Activated naive CD8-positive, alpha-beta T cell (primary cell): Measurements from ENCODE around the gene PCDHA5.
"Not testable (repeated sequence)": the region's sequence is repeated elsewhere in the genome, so short reads cannot be mapped to it uniquely, and the experiment has no call there.

Source experiments
- H3K27ac Mint-ChIP-seq: one replicate; pipeline ENCODE4 v1.8.0; 2021; ENCODE audit warnings: mixed read lengths
- H3K27me3 Mint-ChIP-seq: one replicate; pipeline ENCODE4 v1.8.0; 2021; ENCODE audit warnings: mixed read lengths
- H3K36me3 Mint-ChIP-seq: one replicate; pipeline ENCODE4 v1.8.0; 2021; ENCODE audit warnings: mixed read lengths
- H3K4me1 Mint-ChIP-seq: one replicate; pipeline ENCODE4 v1.8.0; 2021; ENCODE audit warnings: low read depth, mixed read lengths
- H3K4me3 Mint-ChIP-seq: one replicate; pipeline ENCODE4 v1.8.0; 2021; ENCODE audit warnings: mild to moderate bottlenecking, mixed read lengths
- H3K9me3 Mint-ChIP-seq: one replicate; pipeline ENCODE4 v1.8.0; 2021; ENCODE audit warnings: low read depth, mixed read lengths

PCDHA5 gene

DNA sequence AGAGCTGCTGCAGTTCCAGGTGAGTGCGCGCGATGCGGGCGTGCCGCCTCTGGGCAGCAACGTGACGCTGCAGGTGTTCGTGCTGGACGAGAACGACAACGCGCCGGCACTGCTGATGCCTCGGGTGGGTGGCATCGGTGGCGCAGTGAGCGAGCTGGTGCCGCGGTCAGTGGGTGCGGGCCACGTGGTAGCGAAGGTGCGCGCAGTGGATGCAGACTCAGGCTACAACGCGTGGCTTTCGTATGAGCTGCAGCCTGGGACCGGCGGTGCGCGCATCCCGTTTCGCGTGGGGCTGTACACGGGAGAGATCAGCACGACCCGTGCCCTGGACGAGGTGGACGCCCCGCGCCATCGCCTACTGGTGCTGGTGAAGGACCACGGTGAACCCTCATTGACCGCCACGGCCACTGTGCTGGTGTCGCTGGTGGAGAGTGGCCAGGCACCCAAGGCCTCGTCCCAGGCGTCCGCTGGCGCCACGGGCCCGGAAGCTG lies 18.6 kb upstream of the PCDHA5 start:
- H3K4me1 Mint-ChIP-seq: no peaks in the 10 kb centered on the region
- peaks cover 47% of the 10 kb centered on the region for H3K27me3 Mint-ChIP-seq
- no peak overlapping the region for H3K27ac Mint-ChIP-seq
- H3K4me3 Mint-ChIP-seq: no peak overlapping the region
- H3K36me3 Mint-ChIP-seq: peaks cover 30% of the 10 kb centered on the region
- H3K9me3 Mint-ChIP-seq: peaks cover 27% of the 10 kb centered on the region

DNA sequence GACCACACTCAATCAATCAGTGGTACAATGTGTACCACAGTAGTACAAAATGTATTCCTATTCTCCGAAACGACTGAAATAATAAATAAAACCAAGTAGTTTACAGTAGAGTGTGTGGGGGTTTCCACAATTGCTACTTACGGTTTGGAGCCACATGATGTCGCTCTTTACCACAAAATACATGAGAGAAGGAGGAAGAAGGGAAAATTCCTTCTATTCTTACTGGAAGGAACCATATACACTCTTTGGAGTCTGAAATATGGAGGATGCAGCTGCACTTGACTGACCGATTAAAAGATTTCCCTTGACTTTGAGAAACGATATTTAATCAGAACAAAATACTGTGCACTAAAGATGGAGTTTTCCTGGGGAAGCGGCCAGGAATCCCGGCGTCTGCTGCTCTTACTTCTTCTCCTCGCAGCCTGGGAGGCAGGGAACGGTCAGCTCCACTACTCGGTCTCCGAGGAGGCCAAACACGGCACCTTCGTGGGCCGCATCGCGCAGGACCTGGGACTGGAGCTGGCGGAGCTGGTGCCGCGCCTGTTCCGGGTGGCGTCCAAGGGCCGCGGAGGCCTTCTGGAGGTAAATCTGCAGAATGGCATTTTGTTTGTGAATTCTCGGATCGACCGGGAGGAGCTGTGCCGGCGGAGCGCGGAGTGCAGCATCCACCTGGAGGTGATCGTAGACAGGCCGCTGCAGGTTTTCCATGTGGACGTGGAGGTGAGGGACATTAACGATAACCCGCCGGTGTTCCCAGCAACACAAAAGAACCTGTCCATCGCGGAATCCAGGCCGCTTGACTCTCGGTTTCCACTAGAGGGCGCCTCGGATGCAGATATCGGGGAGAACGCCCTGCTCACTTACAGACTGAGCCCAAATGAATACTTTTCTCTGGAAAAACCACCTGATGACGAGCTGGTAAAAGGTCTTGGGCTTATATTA lies 14.3 kb upstream of the PCDHA5 start, which contains the start of gene PCDHA4:
Gene PCDHA4 (plus strand): TSS at position 235 of the 942 bp plus-strand sequence.
- Mint-ChIP-seq H3K4me3 (no peak within 1 kb of the TSS), H3K9me3 (peaks cover 16% of the 10 kb centered on the region), H3K4me1 (no peaks in the 10 kb centered on the region), H3K27me3 (peaks cover 35% of the 10 kb centered on the region), H3K27ac (no peak within 1 kb of the TSS), H3K36me3 (peaks cover 22% of the 10 kb centered on the region)

DNA sequence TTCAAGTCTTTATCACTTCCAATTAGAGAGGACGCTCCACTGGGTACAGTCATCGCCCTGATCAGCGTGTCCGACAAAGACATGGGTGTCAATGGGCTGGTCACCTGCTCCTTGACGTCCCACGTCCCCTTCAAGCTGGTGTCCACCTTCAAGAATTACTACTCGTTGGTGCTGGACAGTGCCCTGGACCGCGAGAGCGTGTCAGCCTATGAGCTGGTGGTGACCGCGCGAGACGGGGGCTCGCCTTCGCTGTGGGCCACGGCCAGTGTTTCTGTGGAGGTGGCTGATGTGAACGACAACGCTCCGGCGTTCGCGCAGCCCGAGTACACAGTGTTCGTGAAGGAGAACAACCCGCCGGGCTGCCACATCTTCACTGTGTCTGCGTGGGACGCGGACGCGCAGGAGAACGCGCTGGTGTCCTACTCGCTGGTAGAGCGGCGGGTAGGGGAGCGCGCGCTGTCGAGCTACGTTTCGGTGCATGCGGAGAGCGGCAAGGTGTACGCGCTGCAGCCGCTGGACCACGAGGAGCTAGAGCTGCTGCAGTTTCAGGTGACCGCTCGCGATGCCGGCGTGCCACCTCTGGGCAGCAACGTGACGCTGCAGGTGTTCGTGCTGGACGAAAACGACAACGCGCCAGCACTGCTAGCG lies 13.0 kb upstream of the PCDHA5 start:
- H3K4me1 Mint-ChIP-seq, H3K27ac Mint-ChIP-seq, H3K4me3 Mint-ChIP-seq: not testable (repeated sequence)
- H3K9me3 Mint-ChIP-seq: peaks cover 26% of the 10 kb centered on the region
- H3K27me3 Mint-ChIP-seq: peaks cover 38% of the 10 kb centered on the region
- H3K36me3 Mint-ChIP-seq: peaks cover 22% of the 10 kb centered on the region

DNA sequence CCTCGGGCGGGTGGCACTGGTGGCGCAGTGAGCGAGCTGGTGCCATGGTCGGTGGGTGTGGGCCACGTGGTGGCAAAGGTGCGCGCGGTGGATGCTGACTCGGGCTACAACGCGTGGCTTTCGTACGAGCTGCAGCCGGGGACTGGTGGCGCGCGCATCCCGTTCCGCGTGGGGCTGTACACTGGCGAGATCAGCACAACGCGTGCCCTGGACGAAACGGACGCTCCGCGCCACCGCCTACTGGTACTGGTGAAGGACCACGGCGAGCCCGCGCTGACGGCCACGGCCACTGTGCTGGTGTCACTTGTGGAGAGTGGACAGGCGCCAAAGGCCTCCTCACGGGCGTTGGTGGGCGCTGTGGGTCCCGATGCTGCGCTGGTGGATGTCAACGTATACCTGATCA lies 12.5 kb upstream of the PCDHA5 start:
- H3K36me3 Mint-ChIP-seq: peaks cover 21% of the 10 kb centered on the region
- no peak overlapping the region for H3K27ac Mint-ChIP-seq
- peaks cover 21% of the 10 kb centered on the region for H3K9me3 Mint-ChIP-seq
- no peaks in the 10 kb centered on the region for H3K4me1 Mint-ChIP-seq
- no peak overlapping the region for H3K4me3 Mint-ChIP-seq
- peaks cover 35% of the 10 kb centered on the region for H3K27me3 Mint-ChIP-seq

DNA sequence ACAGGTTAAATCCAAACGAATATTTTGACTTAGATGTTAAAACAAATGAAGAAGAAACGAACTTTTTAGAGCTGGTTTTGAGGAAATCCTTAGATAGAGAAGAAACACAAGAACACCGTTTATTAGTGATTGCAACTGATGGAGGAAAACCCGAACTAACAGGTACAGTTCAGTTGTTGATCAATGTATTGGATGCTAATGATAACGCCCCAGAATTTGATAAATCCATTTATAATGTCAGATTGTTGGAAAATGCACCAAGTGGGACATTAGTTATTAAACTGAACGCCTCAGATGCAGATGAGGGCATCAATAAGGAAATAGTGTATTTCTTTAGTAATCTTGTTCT lies 842 bp downstream of the PCDHA5 start:
- peaks cover 12% of the 10 kb centered on the region for H3K36me3 Mint-ChIP-seq
- no peak overlapping the region for H3K27ac Mint-ChIP-seq
- H3K4me3 Mint-ChIP-seq: no peak overlapping the region
- H3K27me3 Mint-ChIP-seq: peaks cover 10% of the 10 kb centered on the region
- H3K9me3 Mint-ChIP-seq: peaks cover 11% of the 10 kb centered on the region
- H3K4me1 Mint-ChIP-seq: no peaks in the 10 kb centered on the region

DNA sequence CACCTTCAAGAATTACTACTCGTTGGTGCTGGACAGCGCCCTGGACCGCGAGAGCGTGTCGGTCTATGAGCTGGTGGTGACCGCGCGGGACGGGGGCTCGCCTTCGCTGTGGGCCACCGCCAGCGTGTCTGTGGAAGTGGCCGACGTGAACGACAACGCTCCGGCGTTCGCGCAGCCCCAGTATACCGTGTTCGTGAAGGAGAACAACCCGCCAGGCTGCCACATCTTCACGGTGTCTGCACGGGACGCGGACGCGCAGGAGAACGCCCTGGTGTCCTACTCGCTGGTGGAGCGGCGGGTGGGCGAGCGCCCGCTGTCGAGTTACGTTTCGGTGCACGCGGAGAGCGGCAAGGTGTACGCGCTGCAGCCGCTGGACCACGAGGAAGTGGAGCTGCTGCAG lies 1.6 kb downstream of the PCDHA5 start:
- Mint-ChIP-seq H3K9me3 (peaks cover 11% of the 10 kb centered on the region), H3K27me3 (peaks cover 17% of the 10 kb centered on the region)
- H3K4me1 Mint-ChIP-seq, H3K27ac Mint-ChIP-seq, H3K4me3 Mint-ChIP-seq, H3K36me3 Mint-ChIP-seq: not testable (repeated sequence)

DNA sequence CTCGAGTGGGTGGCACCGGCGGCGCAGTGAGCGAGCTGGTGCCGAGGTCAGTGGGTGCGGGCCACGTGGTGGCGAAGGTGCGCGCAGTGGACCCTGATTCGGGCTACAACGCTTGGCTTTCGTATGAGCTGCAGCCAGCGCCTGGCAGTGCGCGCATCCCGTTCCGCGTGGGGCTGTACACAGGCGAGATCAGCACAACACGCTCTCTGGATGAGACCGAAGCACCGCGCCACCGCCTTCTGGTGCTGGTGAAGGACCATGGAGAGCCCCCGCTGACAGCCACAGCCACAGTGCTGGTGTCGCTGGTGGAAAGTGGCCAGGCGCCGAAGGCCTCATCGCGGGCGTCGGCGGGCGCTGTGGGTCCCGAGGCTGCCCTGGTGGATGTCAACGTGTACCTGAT lies 2.1 kb downstream of the PCDHA5 start:
- Mint-ChIP-seq H3K27ac (no peak overlapping the region), H3K36me3 (peaks cover 10% of the 10 kb centered on the region), H3K27me3 (peaks cover 17% of the 10 kb centered on the region), H3K4me3 (no peak overlapping the region), H3K9me3 (peaks cover 14% of the 10 kb centered on the region), H3K4me1 (no peaks in the 10 kb centered on the region)

DNA sequence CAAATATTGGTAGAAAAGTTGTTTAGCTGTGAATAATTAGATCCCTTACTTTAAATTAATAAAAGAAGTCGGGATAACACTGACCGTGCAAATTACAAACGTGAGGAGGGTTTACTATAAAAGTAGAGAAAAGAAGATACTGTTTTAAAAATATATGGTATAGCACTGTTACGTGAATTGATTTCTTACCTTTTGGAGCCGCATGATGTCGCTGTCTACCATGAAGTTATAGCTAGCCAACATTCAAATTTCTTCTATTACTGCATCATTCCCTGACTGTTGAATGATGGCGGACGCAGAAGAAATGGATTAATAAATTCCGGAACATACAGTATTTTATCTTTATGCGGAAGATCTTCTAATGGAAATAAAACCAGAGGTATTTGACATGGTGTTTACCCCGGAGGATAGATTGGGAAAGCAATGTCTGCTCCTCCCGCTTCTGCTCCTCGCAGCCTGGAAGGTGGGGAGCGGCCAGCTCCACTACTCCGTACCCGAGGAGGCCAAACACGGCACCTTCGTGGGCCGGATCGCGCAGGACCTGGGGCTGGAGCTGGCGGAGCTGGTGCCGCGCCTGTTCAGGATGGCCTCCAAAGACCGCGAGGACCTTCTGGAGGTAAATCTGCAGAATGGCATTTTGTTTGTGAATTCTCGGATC lies 6.4 kb downstream of the PCDHA5 start, which contains the start of gene PCDHA6:
Gene PCDHA6 (plus strand): TSS at position 257 of the 658 bp plus-strand sequence. CDS start 132 bp downstream, at position 389.
- Mint-ChIP-seq H3K36me3 (peaks cover 17% of the 10 kb centered on the region), H3K9me3 (peaks cover 20% of the 10 kb centered on the region), H3K27ac (no peak within 1 kb of the TSS), H3K27me3 (peaks cover 33% of the 10 kb centered on the region), H3K4me3 (peak within 1 kb of the TSS; percentile 2), H3K4me1 (no peaks in the 10 kb centered on the region)

DNA sequence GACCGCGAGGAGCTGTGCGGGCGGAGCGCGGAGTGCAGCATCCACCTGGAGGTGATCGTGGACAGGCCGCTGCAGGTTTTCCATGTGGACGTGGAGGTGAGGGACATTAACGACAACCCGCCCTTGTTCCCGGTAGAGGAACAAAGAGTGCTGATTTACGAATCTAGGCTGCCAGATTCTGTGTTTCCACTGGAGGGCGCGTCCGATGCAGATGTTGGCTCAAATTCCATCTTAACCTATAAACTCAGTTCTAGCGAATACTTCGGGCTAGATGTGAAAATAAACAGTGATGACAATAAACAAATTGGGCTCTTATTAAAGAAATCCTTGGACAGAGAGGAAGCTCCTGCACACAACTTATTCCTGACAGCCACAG lies 6.9 kb downstream of the PCDHA5 start:
- H3K4me3 Mint-ChIP-seq: peak overlapping the region; percentile 2
- peaks cover 20% of the 10 kb centered on the region for H3K36me3 Mint-ChIP-seq
- H3K4me1 Mint-ChIP-seq: no peaks in the 10 kb centered on the region
- H3K27ac Mint-ChIP-seq: no peak overlapping the region
- H3K9me3 Mint-ChIP-seq: peaks cover 20% of the 10 kb centered on the region
- peaks cover 37% of the 10 kb centered on the region for H3K27me3 Mint-ChIP-seq

DNA sequence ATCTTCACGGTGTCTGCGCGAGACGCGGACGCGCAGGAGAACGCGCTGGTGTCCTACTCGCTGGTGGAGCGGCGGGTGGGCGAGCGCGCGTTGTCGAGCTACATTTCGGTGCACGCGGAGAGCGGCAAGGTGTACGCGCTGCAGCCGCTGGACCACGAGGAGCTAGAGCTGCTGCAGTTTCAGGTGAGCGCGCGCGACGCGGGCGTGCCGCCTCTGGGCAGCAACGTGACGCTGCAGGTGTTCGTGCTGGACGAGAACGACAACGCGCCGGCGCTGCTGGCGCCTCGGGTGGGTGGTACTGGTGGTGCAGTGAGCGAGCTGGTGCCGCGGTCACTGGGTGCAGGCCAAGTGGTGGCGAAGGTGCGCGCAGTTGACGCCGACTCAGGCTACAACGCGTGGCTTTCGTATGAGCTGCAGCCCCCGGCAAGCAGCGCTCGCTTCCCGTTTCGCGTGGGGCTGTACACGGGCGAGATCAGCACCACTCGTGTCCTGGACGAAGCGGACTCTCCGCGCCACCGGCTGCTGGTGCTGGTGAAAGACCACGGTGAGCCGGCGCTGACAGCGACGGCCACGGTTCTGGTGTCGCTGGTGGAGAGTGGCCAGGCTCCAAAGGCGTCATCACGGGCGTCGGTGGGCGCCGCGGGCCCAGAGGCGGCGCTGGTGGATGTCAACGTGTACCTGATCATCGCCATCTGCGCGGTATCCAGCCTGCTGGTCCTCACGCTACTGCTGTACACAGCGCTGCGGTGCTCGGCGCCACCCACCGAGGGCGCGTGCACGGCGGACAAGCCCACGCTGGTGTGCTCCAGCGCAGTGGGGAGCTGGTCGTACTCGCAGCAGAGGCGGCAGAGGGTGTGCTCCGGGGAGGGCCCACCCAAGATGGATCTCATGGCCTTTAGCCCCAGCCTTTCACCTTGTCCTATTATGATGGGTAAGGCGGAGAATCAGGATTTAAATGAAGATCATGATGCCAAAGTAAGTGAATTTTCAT lies 8.4 kb downstream of the PCDHA5 start:
- Mint-ChIP-seq H3K27me3 (peaks cover 45% of the 10 kb centered on the region), H3K9me3 (peaks cover 25% of the 10 kb centered on the region), H3K36me3 (peaks cover 26% of the 10 kb centered on the region)
- not testable (repeated sequence) for H3K4me1 Mint-ChIP-seq, H3K4me3 Mint-ChIP-seq, H3K27ac Mint-ChIP-seq

DNA sequence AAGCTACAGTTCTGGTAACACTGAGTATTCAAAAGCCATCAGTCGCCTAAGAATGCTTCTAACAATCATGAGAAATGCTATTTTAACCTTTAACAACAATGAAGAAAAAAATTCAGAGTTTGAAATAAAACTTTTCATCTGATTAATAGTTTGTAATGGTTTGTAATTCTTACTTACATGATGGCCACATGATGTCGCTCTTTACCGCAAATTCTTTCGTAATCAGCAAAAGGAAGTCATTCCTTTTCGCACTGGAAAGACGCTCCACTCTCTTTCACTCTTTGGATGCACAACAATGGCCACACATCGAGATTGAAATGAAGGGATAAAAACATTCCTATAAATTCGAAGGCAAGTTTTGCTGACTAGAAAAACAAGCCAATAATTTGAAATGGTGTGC lies 12.6 kb downstream of the PCDHA5 start, which contains the start of gene PCDHA7:
Gene PCDHA7 (plus strand): TSS at position 277 of the 400 bp plus-strand sequence. CDS start 115 bp downstream, at position 392.
- Mint-ChIP-seq H3K4me3 (no peak within 1 kb of the TSS), H3K27me3 (peaks cover 29% of the 10 kb centered on the region), H3K9me3 (peaks cover 15% of the 10 kb centered on the region), H3K36me3 (peaks cover 16% of the 10 kb centered on the region), H3K27ac (no peak within 1 kb of the TSS), H3K4me1 (no peaks in the 10 kb centered on the region)

DNA sequence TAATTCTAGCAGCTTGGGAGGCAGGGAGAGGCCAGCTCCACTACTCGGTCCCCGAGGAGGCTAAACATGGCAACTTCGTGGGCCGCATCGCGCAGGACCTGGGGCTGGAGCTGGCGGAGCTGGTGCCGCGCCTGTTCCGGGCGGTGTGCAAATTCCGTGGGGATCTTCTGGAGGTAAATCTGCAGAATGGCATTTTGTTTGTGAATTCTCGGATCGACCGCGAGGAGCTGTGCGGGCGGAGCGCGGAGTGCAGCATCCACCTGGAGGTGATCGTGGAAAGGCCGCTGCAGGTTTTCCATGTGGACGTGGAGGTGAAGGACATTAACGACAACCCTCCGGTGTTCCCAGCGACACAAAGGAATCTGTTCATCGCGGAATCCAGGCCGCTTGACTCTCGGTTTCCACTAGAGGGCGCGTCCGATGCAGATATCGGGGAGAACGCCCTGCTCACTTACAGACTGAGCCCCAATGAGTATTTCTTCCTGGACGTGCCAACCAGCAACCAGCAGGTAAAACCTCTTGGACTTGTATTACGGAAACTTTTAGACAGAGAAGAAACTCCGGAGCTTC lies 13.1 kb downstream of the PCDHA5 start:
- peaks cover 15% of the 10 kb centered on the region for H3K9me3 Mint-ChIP-seq
- H3K4me3 Mint-ChIP-seq, H3K27ac Mint-ChIP-seq, H3K4me1 Mint-ChIP-seq: not testable (repeated sequence)
- peaks cover 29% of the 10 kb centered on the region for H3K27me3 Mint-ChIP-seq
- peaks cover 16% of the 10 kb centered on the region for H3K36me3 Mint-ChIP-seq

DNA sequence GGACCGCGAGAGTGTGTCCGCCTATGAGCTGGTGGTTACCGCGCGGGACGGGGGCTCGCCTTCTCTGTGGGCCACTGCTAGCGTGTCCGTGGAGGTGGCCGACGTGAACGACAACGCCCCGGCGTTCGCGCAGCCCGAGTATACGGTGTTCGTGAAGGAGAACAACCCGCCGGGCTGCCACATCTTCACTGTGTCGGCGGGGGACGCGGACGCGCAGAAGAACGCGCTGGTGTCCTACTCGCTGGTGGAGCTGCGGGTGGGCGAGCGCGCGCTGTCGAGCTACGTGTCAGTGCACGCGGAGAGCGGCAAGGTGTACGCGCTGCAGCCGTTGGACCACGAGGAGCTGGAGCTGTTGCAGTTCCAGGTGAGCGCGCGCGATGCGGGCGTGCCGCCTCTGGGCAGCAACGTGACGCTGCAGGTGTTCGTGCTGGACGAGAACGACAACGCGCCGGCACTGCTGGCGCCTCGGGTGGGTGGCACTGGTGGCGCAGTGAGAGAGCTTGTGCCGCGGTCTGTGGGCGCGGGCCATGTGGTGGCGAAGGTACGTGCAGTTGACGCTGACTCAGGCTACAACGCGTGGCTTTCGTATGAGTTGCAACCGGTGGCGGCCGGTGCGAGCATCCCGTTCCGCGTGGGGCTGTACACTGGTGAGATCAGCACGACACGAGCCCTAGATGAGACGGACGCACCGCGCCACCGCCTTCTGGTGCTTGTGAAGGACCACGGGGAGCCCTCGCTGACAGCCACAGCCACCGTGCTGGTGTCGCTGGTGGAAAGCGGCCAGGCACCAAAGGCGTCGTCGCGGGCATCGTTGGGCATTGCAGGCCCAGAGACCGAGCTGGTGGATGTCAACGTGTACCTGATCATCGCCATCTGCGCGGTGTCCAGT lies 14.5 kb downstream of the PCDHA5 start:
- Mint-ChIP-seq H3K27ac (no peak overlapping the region), H3K27me3 (peaks cover 36% of the 10 kb centered on the region), H3K9me3 (peaks cover 11% of the 10 kb centered on the region), H3K36me3 (peaks cover 17% of the 10 kb centered on the region), H3K4me1 (no peaks in the 10 kb centered on the region), H3K4me3 (no peak overlapping the region)
